Fibroblast of lung (primary cell): Measurements from ENCODE around the gene POP7.

Experiments used
- EZH2 ChIP-seq: IDR thresholded peaks from 2 replicates; pipeline ENCODE4 v1.5.1; 2012; ENCODE audit warnings: low read length, control low read depth, mild to moderate bottlenecking; ENCODE audit errors: missing control alignments
- TF ChIP-seq, protein P1 (sequence below), 2 donors: IDR thresholded peaks in 1 of 2; conservative IDR thresholded peaks in 1 of 2; 1 replicate in 1 of 2; 2 replicates in 1 of 2; pipeline ENCODE4 v1.5.1; 2011 to 2012; ENCODE audit warnings: low read length in 2 of 2, control low read depth in 1 of 2, inconsistent platforms in 1 of 2, low read depth in 1 of 2, mild to moderate bottlenecking in 1 of 2

DNA sequence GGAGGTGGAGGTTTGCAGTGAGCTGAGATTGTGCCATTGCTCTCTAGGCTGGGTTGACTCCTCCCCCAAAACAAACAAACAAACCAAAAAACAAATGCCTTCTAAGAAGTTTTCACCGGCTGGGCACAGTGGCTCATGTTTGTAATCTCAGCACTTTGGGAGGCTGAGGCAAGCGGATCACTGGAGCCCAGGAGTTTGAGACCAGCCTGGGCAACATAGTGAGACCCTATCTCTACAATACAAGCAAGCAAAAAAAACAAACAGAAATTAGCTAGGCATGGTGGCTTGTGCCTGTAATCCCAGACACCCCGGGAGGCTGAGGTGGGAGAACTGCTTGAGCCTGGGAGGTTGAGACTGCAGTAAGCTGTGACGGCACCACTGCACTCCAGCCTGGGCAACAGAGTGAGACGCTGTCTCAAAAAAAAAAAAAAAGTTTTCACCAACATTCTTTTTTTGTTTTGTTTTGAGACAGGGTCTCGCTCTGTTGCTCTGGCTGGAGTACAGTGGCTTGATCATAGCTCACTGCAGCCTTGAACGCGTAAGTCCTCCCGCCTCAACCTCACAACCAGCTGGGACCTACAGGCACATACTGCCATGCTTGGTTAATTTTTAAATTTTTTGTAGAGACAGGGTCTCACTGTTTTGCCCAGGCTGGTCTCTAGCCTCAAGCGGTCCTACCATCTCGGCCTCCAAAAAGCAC is 26.2 kb downstream of the POP7 start:
- TF ChIP-seq, protein P1, sequence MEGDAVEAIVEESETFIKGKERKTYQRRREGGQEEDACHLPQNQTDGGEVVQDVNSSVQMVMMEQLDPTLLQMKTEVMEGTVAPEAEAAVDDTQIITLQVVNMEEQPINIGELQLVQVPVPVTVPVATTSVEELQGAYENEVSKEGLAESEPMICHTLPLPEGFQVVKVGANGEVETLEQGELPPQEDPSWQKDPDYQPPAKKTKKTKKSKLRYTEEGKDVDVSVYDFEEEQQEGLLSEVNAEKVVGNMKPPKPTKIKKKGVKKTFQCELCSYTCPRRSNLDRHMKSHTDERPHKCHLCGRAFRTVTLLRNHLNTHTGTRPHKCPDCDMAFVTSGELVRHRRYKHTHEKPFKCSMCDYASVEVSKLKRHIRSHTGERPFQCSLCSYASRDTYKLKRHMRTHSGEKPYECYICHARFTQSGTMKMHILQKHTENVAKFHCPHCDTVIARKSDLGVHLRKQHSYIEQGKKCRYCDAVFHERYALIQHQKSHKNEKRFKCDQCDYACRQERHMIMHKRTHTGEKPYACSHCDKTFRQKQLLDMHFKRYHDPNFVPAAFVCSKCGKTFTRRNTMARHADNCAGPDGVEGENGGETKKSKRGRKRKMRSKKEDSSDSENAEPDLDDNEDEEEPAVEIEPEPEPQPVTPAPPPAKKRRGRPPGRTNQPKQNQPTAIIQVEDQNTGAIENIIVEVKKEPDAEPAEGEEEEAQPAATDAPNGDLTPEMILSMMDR (conservative IDR thresholded peaks at IDR 0.05 in 1 of 2, IDR thresholded peaks at IDR 0.05 in 1 of 2; ENCODE audit: low read depth in 1 of 2, low read length in 2 of 2) = no peak
- no peak for TF ChIP-seq EZH2
